HUES48 (cell line): ENCODE data around the gene RASSF7.

ENCODE experiments used
- H3K27ac ChIP-seq: one replicate; pipeline ENCODE4 v1.7.0; 2013; ENCODE audit warnings: low read depth, low read length, inconsistent platforms
- H3K27me3 ChIP-seq: 2 replicates; pipeline ENCODE4 v1.6.1; 2013; ENCODE audit warnings: mild to moderate bottlenecking, low read length; ENCODE audit not compliant: control insufficient read depth, insufficient read depth
- H3K36me3 ChIP-seq: 2 replicates; pipeline ENCODE4 v1.6.1; 2013; ENCODE audit warnings: low read length; ENCODE audit not compliant: control insufficient read depth, insufficient read depth
- H3K4me1 ChIP-seq: 2 replicates; pipeline ENCODE4 v1.6.1; 2013; ENCODE audit warnings: mild to moderate bottlenecking, low read length; ENCODE audit not compliant: control insufficient read depth, insufficient read depth
- H3K4me3 ChIP-seq: 2 replicates; pipeline ENCODE4 v1.5.1; 2013; ENCODE audit warnings: mild to moderate bottlenecking, low read depth, low read length
- H3K9ac ChIP-seq: 2 replicates; pipeline ENCODE4 v1.6.1; 2013; ENCODE audit warnings: mild to moderate bottlenecking, low read depth, low read length, moderate library complexity
- H3K9me3 ChIP-seq: 2 replicates; pipeline ENCODE4 v1.6.1; 2013; ENCODE audit warnings: low read length; ENCODE audit not compliant: control insufficient read depth, insufficient read depth

Gene RASSF7

DNA sequence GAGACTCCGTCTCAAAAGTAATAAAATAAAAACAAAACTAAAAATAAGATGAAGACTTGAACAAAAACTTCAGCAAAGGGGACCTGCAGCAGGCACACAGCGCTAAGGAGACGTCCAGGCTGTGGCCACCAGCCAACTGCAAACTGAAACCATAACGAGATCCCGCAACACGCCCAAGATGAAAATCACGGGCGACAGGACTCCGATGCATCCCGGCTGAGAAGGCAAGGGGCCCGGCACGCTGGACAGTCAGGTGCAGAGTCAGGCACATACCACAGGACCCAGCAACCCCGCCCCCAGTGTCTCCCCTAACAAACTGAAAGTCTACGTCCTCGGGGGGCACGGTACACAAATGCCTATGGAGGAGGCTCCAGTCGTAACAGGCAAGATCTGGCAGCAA lies 34.6 kb upstream of the RASSF7 start:
- Histone ChIP-seq H3K4me3 (no peak overlapping the region), H3K27ac (no peak overlapping the region), H3K9me3 (no peaks in the 10 kb centered on the region), H3K27me3 (no peaks in the 10 kb centered on the region), H3K4me1 (no peaks in the 10 kb centered on the region), H3K9ac (no peak overlapping the region), H3K36me3 (no peaks in the 10 kb centered on the region)

DNA sequence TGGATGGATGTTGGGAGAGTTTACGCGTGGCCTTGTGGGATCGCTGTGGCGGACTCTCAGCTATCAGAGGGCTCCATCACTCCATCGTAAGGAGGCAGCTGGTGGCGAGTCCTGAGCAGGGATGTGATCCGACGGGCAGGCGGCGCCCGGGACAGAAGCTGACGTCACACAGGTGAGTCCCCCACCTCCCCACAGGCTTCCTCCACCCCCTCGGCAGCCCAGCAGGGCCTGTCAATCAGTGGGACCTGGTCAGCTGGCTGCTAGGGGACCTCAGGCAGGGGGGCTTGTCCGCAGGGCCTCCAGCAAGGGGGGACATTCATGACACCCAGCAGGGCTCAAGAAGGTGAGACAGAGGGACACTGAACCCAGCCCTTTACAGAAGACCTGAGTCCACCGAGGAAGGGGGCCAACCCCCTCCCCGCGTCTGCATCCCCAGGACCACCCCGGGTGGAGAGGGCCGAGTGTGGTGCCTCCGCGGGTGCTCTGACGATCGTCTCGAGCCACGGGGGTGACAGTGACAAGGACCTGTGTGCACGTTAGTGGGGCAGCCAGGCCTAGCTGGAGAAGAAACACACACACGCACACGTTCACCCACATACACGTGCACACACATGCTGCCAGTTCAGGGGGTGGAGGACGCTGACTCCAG lies 32.5 kb upstream of the RASSF7 start:
- peaks cover 18% of the 10 kb centered on the region for H3K36me3 ChIP-seq
- H3K9ac ChIP-seq, result no peak overlapping the region
- no peaks in the 10 kb centered on the region for H3K27me3 ChIP-seq
- no peak overlapping the region for H3K4me3 ChIP-seq
- H3K9me3 ChIP-seq, result no peaks in the 10 kb centered on the region
- H3K27ac ChIP-seq, result no peak overlapping the region
- no peaks in the 10 kb centered on the region for H3K4me1 ChIP-seq

DNA sequence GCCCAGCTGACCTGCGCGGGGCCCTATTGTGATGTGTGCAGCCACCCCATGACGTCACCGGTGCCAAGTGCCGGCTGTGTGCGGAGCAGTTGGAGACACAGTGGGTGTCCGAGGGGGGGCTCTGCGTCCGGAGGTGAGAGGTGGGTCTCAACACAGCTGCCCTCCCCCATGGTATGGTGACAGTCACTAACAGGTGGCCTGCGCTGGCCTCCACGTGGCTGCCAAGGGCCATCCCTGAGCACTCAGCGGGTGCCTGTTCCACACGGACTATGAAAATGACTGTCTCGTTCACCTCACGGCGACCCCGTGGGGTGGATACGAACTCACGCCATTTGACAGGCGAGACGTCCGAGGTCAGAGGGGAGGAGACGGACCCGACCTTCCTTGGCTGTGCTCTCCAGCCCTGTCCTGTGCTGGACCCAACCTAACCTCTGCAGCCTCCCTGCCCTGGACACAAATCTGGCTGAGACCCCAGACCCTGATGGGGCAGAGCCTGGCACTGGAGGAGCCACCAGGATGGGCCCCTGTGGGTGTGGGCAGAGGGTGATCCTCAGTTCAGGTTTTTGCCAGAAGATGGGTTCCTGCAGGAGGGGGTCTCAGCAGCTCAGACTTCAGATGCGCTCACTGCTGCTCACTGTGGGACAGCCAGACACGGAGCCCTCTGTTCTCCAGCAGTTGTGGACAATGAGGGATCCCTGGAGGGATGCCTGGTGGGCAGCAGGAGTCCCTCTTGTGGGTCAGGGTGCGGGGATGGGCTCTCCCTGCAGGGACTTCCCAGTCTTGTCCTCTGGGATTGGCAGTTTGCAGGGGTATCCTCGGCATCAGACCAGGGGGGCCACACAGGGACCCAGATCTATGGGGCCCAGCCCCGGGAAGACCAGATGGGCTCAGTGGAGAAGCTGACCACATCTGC lies 31.7 kb upstream of the RASSF7 start:
- H3K27me3 ChIP-seq, result no peaks in the 10 kb centered on the region
- no peaks in the 10 kb centered on the region for H3K9me3 ChIP-seq
- peaks cover 26% of the 10 kb centered on the region for H3K36me3 ChIP-seq
- H3K4me3 ChIP-seq, result no peak overlapping the region
- no peaks in the 10 kb centered on the region for H3K4me1 ChIP-seq
- no peak overlapping the region for H3K9ac ChIP-seq
- H3K27ac ChIP-seq, result no peak overlapping the region

DNA sequence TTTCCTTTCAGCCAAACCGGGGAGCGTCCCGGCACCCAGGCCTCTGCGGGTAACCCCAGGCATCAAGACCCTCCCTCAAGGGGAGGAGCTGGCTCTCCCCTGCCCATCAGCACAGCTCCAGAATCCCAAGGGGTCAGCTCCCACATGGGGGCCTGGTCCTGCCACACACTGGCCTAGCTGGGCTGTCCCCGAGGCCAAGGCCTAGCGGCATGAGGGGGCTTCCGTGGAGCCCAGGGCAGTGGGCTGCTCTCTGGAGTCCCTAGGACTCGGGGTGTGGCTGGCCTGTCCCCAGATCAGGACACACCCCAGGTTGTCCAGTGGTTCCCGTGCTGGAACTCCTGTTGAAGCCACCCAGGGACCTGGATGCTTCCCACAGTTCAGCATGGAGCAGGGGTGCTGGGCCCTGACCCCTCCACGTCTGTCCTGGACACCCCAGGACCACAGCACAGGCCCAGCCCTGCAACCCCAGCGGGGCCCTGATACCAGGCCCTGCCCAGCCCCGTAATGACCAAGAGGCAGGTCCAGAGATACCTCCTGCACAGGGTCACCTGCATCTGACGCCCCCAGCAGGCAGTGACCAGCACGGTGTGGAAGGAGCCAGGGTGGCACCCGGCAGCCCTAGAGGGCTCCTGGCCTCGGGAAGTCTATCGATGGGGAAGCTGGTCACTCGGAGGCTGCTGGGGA lies 30.9 kb upstream of the RASSF7 start:
- no peaks in the 10 kb centered on the region for H3K4me1 ChIP-seq

DNA sequence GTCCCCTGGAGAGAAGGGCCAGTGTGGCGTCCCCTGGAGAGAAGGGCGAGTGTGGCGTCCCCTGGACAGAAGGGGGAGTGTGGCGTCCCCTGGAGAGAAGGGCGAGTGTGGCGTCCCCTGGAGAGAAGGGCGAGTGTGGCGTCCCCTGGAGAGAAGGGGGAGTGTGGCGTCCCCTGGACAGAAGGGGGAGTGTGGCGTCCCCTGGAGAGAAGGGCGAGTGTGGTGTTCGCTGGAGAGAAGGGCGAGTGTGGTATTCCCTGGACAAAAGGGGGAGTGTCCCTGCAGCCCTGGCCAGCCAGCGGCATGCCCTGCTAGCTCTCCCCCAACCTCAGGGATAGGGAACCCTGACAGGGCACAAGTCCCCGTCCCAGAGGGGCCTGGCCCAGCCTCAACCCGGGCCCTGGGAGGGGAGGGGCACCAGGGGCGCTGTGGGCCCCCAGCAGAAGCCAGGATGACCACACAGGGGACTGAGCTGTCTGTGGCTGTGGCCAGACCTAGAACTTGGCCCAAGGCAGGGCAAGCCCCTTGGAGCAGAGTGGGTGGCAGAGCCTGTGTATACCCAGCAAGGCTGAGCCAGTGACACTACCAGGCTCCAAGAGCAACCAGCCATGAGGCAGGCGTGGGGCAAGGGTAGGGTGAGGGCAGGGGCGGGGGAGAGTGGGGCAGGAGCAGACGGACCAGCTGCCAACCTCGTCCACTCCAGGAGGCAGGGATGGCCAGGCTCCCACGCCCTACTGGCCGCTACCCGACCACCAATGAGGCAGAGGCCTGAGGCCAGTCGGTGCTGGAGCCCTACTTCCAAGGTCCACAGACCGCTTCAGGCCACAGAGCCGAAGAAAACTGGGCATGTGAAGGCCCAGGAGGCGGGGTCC lies 29.6 kb upstream of the RASSF7 start:
- H3K36me3 ChIP-seq, result peaks cover 26% of the 10 kb centered on the region
- H3K9me3 ChIP-seq, result no peaks in the 10 kb centered on the region
- H3K4me1 ChIP-seq, result peaks cover 2% of the 10 kb centered on the region; the same call in 1 of the 2 replicates
- no peak overlapping the region for H3K4me3 ChIP-seq
- no peak overlapping the region for H3K9ac ChIP-seq
- 0 out of 2 replicates have a peak, but pooled peaks cover 2% of the 10 kb centered on the region for H3K27me3 ChIP-seq
- H3K27ac ChIP-seq, result no peak overlapping the region

More for the DNA sequence above, 30.9 kb upstream of the RASSF7 start:
- Histone ChIP-seq H3K27ac (no peak overlapping the region), H3K9ac (no peak overlapping the region), H3K36me3 (peaks cover 26% of the 10 kb centered on the region), H3K27me3 (no peaks in the 10 kb centered on the region), H3K4me3 (no peak overlapping the region), H3K9me3 (no peaks in the 10 kb centered on the region)

DNA sequence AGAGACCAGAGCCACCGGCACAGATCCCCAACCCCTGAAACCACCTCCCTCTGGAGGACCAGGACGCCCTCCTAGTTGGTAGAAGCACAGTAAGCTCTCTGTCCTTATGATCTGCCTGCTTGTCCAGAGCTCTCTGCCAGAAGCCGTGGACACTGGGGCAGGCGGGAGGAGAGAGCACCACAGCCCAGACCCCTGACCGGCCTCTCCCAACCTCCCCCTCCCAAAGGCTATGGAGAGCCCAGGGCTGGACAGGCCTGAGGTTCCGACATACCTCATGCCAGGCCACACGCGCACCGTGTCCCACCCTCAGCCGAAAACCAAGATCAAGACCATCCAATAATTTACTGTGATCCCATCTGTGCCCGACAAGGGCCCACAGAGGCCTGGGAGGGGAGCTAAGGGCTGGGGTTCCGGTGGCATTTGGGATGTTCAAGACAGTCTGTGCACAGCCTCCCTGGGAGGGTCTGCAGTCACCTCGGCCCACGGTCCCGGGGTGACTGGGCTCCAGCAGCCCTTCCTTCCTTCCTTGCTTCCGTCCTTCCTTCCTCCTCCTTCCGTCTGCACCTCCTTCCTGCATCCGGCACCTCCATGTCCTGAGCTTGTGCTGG lies 28.7 kb upstream of the RASSF7 start:
- Histone ChIP-seq H3K27ac (no peak overlapping the region), H3K4me3 (no peak overlapping the region), H3K27me3 (peaks cover 10% of the 10 kb centered on the region), H3K4me1 (peaks cover 2% of the 10 kb centered on the region; the same call in 1 of the 2 replicates), H3K9me3 (no peaks in the 10 kb centered on the region), H3K9ac (no peak overlapping the region), H3K36me3 (peaks cover 26% of the 10 kb centered on the region)

DNA sequence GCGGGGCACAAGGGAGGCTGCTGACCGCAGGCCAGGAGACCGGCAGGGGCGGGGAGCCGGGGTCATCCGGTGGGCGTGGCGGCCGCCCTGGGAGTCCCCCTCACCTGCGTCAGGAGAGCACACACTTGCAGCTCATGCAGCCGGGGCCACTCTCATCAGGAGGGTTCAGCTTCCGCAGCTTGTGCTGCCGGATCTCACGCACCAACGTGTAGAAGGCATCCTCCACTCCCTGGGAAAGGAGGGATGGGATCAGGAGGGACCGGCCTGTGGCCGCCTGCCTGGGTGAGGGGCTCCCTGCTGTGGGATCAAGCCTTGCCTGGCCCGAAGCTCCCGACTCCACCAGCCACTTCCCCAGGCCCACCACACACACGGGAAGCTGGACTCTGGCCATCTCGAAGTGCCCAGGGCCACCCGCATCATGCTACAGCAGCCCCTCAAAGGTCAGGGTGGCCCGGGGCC lies 28.2 kb upstream of the RASSF7 start:
- Histone ChIP-seq H3K4me1 (peaks cover 4% of the 10 kb centered on the region), H3K27me3 (peaks cover 14% of the 10 kb centered on the region), H3K4me3 (no peak overlapping the region), H3K9ac (no peak overlapping the region), H3K27ac (no peak overlapping the region), H3K36me3 (peaks cover 26% of the 10 kb centered on the region), H3K9me3 (no peaks in the 10 kb centered on the region)

DNA sequence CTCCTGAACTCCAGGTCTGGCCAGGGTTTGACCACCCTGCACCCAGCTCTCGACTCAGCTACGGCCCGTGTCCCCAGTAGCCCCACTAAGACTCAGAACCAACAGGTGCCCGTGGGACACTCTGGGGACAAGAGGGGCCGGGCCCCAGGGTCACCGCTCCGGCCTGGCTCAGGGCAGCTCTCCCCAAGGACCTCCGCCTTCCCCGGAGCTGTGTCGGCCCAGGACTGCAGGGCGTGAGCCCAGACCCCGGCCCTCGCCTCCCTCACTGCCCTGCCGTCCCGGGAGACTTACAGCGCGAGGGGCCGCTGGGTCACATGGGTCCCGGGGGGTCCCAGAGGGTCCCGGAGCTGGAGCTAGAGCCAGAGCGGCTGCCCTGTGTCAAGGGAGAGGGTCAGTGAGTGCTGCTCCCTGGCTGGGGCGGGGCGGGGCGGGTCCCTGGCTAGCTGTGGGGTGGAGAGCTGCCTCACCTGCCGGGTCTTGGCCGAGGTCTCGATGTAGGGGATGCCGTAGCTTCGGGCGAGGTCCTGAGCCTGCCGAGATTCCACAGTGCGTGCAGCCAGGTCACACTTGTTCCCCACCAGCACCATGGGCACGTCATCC lies 27.7 kb upstream of the RASSF7 start:
- Histone ChIP-seq H3K9ac (no peak overlapping the region), H3K36me3 (peaks cover 26% of the 10 kb centered on the region), H3K4me1 (peaks cover 8% of the 10 kb centered on the region), H3K4me3 (no peak overlapping the region), H3K27ac (no peak overlapping the region), H3K9me3 (no peaks in the 10 kb centered on the region), H3K27me3 (peaks cover 19% of the 10 kb centered on the region)

DNA sequence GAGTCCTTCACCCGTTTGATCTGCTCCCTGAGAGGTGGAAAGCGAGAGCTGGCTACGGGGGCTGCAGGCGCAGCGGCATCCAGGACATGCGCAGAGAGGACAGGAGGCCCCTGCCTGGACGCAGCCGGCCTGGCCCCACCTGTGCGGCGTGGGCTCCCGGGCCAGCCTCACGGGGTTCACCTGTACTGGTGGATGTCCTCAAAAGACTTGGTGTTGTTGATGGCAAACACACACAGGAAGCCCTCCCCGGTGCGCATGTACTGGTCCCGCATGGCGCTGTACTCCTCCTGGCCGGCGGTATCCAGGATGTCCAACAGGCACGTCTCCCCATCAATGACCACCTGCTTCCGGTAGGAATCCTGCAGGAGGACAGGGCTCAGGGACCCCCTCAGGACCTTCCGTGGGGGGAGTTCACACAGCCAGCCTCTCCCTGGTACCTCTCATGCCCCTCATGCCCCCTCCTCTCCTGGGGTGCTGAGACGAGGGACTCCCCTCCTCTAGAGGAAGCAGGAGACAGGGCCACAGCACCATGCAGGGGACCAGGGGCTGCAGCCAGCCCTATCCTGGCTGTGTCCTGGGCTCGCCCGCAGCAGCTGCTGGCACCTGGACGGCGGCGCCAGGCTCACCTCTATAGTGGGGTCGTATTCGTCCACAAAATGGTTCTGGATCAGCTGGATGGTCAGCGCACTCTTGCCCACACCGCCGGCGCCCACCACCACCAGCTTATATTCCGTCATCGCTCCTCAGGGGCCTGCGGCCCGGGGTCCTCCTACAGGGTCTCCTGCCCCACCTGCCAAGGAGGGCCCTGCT lies 27.0 kb upstream of the RASSF7 start:
- Histone ChIP-seq H3K36me3 (peaks cover 26% of the 10 kb centered on the region), H3K27me3 (peaks cover 19% of the 10 kb centered on the region), H3K4me1 (peaks cover 8% of the 10 kb centered on the region), H3K9ac (no peak overlapping the region), H3K27ac (no peak overlapping the region), H3K9me3 (no peaks in the 10 kb centered on the region), H3K4me3 (no peak overlapping the region)
